ENCODE data around the gene ATP2A1. TPM values are rescaled to one million over a fixed set of nuclear protein-coding genes. Genes with fewer than 3 reads are reported as not detected.
"Not testable (repeated sequence)": the region's sequence is repeated elsewhere in the genome, so short reads cannot be mapped to it uniquely, and the experiment has no call there.

The ATP2A1 gene
- polyA plus RNA-seq, 3 donors = 3.7 to 9.9 (median 5.2) TPM

DNA sequence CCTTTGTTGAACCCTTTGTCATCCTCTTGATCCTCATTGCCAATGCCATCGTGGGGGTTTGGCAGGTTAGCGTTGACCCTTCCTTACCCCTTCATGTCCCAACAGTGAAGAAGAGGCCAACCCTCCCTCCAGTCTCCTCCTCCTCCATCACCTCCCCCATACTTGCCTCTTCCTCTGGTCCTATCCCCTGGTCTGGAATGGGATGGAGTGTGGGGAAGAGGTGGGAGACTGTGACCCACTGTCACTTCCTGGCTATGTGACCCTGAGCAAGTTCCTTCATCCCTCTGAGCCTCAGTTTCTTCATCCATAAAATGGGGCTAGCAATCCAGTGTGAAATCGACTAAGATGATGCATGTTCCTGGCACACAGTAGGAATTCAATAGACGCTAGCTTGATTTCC lies 2.7 kb downstream of the ATP2A1 start:
- DNase-seq = no peak

DNA sequence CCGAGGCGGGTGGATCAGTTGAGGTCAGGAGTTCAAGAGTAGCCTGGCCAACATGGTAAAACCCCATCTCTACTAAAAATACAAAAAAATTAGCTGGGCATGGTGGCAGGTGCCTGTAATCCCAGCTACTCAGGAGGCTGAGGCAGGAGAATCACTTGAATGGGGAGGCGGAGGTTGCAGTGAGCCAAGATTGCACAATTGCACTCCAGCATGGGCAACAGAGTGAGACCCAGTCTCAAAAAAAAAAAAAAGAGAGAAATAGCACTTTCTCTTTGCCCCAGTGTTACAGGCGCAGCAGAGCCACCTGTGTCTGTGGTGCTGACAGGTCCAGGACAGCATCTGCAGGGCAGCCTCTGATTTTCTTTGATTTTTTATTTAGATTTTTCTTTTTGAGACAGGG lies 3.3 kb downstream of the ATP2A1 start:
- DNase-seq = not testable (repeated sequence)

DNA sequence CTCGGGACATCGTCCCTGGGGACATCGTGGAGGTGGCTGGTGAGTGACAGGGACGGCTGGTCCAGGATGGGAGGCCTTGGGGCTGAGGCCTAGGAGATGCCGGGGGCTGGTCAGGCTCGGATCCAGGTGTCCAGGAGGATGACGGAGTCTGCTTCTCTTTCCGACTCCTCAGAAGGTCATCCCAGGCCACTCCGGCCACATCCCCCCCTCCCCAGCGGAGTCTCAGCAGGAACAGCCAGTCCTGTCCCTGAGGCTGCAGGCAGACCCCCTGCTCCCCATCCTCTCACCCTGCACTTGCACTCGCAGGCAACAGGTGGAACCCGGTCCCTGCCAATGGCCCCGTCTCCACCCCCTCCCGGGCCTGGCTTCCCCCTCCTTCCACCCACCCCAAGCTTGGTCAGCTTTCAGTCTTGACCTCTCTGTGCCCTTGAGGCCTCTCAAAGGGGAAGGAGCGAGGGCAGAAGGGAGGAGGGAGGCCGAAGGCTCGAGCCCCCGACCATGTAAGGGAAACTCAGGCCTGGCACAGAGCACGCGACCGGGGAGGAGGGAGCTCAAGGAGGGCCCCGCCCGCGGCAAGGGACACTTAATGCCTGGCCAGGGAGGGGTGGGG lies 4.4 kb downstream of the ATP2A1 start:
- DNase-seq = peak; percentile 71

DNA sequence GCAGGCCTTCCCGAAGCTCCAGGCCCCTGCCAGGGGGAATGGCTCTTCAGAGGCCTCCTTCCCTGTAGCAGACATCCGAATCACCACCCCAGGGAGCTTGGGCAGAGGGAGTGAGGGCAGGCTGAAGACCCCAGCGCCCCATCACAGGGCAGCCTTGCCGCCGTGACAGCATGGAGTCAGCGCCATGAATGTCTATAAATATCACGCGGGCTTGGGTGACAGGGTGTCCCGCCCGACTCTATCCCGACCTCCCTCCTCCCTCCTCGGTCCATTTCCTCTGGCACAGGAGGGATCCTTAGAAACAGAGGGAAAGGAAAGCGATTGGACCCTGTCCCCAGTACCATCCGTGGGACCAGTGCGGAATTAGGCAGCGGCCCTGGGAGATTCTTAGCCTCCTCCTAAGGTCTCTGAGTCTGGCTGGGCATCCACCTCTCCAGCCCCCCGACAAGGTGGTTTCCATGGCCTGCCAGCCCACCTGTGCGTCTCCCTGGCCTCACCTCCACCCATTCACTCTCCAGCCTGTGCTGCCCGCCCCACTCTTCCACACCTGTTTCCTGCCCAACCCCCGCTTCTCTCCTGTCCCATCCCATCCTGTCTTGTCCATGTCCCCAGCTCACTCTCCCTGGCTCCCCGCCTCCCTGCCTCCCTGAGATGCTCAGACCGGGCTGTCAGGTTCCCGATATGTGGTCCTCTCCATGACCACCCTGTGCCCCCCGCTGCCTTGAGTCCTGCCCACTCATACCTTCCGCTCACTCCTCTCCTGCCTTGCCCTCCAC lies 5.1 kb downstream of the ATP2A1 start:
- DNase-seq = no peak

DNA sequence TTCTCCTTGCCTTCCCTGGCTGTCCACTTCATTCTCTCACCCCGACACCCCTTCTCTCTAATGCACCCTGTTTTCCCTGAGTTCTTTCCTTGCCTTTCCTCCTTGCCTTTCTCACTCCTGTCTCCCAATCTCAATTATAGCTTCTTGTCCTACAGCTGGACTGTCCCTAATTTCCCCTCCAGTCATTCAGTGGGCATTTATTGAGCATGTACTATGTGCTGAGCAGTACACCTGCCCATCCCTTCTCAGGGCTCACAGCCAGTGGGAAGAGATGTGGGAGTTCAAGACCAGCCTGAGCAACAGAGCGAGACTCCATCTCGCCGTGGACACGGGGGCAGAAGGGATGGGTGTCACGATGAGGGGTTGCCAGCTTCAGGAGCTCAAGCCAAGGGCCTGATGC lies 5.8 kb downstream of the ATP2A1 start:
- no peak for DNase-seq

DNA sequence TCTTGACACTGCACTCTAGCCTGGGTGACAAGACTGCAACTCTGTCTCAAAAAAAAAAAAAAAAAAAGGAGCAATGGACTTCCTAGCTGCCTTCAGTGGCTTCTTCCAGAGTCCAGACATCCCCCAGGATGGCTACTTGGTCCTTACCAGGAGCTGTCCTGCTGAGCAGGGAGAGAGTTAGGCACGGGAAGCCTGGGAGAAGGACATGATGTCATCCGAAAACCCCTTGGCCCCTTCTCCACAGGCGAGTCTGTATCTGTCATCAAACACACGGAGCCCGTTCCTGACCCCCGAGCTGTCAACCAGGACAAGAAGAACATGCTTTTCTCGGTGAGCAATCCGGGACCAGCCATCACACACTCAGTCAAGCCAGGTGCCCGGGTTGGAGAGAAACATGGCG lies 8.7 kb downstream of the ATP2A1 start:
- no peak for DNase-seq

DNA sequence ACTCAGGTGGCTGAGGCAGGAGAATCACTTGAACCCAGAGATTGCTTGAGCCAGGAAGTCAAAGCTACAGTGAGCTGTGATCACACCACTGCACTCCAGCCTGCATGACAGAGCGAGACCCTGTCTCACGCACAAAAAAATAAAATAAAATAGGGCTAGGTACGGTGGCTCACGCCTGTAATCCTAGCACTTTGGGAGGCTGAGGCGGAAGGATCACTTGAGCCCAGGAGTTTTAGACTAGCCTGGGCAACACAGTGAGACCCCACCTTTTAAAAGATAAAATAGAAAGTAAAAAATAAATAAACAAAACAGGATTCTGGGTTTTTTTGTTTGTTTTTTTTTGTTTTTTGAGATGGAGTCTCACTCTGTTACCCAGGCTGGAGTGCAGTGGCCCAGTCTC lies 12.1 kb downstream of the ATP2A1 start:
- DNase-seq = not testable (repeated sequence)

DNA sequence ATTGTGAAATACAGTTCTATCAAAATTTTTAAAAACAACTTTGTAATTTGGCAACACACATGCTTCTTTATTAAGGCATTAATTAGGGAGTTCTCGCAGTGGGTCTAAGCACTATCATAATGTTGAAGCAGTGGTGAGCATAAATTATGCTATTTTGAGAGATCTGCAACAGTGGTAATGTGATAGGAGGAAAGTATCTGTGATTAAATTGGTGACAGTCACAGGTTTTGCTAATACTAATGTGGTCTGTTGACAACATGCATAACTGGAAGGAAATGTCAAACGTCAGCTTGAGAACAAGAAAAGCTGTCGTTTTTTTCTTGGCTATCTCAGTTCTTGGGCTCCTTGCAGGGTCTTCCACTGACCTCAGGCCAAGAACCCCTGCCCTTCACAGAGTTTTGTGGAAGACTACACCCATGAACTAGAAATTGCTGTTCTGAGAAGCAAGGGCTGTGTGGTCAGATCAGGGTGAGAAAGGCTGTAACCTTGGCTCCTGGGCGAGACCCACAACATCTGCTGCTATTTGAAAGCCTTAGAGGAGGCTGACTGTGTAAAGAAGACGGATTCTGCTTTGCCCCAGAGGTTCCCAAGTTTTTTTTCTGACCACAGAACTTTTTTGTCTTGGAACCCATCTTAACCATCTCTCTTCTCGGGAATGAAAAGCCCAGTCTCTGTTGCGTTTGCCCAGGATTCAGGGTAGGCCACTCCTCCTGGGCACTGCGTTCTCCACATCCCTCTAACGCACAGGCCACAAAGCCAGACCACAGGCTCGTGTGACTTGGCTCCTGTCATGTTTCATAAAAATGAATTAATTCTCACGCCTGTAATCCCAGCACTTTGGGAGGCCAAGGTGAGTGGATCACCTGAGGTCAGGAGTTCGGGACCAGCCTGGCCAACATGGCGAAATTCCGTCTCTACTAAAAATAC lies 13.9 kb downstream of the ATP2A1 start:
- no peak for DNase-seq

DNA sequence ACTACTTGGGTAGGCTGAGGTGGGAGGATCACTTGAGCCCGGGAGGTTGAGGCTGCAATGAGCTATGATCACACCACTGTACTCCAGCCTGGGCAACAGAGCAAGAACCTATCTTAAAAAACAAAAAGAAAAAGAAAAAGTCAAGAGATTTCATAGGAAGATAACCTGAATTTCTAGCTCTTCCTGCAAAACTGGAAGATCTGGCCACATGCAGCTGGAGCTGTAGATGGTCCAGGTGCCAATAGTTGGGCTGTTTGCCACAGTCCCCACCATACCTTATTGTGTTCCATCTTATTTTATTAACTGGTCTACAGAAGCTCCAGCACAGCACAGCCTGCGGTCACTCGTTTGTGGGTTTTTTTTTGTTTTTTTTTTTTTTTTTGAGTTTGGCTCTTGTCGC lies 15.0 kb downstream of the ATP2A1 start:
- no peak for DNase-seq

DNA sequence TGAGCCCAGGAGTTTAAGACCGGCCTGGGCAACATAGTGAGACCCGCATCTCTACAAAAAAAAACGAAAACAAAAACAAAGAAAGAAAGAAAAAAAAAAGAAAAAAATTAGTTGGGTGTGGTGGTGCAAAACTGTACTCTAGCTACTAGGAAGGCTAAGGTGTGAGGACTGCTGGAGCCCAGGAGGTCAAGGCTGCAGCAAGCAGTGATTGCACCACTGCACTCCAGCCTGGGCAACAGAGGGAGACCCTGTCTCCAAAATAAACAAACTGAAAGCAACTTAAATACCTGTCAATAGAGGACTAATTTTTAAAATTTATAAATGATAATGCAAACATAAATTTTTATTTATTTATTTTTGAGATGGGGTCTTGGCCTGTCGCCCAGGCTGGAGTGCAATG lies 17.3 kb downstream of the ATP2A1 start:
- DNase-seq = no peak

DNA sequence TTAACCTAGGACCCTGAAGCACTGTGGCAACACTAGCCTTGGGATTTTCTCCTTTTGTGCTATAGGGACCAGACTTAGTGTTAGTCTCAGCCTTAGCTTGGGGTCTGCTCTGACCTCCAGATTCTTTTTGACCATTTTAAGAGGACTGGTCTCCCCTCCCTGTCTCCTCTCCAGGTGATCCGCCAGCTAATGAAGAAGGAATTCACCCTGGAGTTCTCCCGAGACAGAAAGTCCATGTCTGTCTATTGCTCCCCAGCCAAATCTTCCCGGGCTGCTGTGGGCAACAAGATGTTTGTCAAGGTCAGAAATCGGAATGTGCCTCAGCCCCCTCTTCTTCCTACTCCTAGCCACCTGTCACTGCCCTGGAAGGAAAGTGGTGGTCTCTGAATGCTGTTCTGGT lies 19.5 kb downstream of the ATP2A1 start:
- no peak for DNase-seq

DNA sequence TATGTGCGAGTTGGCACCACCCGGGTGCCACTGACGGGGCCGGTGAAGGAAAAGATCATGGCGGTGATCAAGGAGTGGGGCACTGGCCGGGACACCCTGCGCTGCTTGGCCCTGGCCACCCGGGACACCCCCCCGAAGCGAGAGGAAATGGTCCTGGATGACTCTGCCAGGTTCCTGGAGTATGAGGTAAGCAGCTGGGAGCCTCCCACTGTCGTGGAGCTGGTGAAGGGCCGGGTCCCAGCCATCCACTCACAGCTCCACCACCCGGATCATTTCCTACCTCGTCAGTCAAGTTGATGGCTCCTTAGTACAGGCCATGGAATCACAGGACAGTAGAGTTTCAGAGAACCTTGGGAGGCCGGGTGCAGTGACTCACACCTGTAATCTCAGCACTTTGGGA lies 20.0 kb downstream of the ATP2A1 start:
- DNase-seq = no peak

DNA sequence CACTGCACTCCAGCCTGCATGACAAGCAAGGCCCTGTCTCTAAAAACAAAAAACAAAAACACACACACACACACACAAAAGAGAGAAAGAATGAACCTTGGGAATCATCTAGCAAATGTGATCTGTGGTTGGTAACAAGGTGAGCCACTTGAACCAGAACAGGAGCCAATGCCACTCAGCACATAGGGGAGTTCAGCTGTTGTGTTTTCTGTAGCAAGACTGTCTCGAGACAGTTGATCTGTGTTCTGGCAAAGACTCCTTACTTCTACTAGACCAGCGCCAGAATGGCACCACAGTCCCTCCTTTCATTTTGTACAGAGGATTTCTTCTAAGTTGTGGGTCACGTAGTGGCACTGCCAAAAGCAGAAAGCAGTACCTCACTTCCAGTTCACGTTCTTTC lies 20.7 kb downstream of the ATP2A1 start:
- DNase-seq = no peak

DNA sequence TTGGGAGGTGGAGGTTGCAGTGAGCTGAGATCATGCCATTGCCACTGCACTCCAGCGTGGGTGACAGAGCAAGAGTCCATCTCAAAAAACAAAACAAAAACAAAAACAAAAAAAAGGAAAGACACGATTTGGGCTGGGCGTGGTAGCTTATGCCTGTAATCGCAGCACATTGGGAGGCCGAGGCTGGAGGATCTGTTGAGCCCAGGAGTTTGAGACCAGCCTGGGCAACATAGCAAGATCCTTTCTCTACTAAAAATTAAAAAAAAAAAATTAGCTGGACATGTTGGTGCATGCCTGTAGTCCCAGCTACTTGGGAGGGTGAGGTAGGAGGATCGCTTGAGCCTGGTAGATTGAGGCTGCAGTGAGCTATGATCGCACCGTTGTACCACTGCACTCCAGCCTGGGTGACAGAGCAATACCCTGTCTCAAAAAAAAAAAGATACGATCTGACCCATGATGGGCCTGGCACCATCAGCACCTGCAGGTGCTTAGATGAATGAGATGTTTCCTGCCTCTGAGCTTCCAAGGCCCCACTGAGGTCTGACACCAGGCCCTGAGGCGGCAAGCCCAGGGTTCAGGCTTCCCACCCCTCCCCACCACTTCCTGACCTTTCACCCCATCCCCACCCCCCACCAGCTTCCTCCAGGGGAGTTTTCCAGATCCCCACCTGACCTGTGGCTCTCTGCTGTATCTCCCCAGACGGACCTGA lies 21.7 kb downstream of the ATP2A1 start:
- no peak for DNase-seq

DNA sequence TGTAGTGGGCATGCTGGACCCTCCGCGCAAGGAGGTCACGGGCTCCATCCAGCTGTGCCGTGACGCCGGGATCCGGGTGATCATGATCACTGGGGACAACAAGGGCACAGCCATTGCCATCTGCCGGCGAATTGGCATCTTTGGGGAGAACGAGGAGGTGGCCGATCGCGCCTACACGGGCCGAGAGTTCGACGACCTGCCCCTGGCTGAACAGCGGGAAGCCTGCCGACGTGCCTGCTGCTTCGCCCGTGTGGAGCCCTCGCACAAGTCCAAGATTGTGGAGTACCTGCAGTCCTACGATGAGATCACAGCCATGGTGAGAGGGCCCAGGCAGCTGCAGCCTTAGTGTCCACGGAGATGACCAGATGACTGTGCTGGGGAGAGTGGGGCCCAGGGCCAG lies 22.3 kb downstream of the ATP2A1 start:
- DNase-seq = no peak

DNA sequence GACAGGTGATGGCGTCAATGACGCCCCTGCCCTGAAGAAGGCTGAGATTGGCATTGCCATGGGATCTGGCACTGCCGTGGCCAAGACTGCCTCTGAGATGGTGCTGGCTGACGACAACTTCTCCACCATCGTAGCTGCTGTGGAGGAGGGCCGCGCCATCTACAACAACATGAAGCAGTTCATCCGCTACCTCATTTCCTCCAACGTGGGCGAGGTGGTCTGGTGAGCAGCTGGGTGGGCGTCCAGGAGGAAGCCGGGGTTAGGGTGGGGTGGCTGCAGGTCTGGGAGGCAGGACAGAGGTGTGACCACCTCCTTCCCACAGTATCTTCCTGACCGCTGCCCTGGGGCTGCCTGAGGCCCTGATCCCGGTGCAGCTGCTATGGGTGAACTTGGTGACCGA lies 23.6 kb downstream of the ATP2A1 start:
- DNase-seq = no peak

DNA sequence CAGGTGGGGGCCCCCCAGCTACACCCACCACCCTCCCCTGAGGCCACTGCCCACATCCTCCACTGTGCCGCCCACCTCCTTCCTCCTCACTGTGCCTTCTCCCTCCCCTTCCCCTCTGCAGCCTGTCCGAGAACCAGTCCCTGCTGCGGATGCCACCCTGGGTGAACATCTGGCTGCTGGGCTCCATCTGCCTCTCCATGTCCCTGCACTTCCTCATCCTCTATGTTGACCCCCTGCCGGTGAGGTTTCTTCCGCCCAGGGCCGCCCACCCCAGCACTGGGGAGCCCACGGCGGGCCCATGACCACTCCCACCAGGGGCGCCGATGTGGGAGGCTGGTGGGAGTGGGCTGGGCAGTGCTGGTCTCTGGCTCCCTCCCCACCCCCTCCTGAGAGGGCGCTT lies 24.6 kb downstream of the ATP2A1 start:
- DNase-seq = no peak

DNA sequence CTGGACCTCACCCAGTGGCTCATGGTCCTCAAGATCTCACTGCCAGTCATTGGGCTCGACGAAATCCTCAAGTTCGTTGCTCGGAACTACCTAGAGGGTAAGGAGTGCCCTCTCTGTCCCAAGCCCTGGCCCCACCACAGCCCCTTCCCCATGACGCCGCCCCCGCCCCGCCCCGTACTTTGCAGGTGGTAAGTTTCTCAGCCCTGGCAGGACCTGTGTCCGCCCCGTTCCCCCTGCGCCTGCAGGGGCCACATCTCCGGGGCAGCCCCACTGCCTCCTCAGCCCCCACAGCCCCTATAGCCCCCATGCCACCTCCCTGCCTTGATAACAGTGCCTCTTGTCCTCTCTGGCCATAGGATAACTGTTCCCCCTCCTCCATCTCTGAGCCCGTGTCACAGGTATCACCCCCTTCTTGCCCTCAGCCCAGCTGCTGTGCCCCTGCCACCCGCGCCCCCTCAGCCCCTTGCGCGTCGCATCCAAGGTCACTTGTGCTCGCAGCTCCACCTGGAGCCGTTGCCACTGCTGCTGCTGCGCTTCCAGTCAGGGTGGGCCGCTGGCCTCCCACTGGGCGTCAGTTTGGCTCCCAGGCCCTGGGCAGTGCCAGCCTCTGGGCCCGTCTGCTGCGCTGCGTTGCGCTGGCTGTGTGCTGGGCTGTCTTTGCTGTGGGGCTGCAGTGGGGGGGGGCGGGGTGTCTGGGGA lies 25.2 kb downstream of the ATP2A1 start:
- no peak for DNase-seq

DNA sequence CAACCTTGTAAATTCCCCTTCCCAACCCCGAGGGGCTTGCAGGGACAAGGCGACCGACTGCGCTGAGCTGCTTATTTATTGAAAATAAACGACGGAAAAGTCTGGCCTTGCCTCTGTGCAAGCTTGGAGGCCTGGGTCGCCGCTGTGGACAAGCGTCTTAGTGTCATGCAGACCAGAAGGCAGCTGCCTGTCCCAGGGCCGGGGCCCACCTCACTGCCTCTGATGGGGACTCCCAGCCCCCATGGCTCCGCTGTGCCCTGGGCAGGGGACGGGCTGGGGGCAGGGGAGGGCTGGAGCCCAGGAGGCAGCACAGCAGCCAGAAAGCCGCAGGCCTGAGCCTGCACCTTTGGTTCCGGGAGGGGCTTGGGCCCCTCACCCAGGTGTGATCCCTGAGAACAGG lies 26.1 kb downstream of the ATP2A1 start:
- no peak for DNase-seq

DNA sequence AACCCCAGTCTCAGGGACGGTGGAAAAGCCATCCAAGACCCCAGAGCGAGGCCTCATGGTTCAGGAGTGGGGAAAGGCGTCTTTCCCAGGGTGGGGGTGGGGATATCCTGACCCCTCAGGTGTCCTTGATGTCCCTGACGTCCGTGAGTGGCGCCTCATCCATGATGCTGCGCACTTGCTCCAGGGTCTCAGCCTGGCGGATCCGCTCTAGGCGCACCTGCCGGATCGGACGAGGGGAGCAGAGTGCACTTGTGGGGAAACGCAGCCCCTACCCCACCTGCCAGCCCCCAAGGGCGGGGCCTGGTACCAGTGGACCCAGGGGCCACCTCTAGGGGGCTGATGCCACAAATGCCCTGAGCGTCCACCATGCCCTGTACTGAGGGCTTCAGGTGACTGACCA lies 26.5 kb downstream of the ATP2A1 start:
- no peak for DNase-seq

DNA sequence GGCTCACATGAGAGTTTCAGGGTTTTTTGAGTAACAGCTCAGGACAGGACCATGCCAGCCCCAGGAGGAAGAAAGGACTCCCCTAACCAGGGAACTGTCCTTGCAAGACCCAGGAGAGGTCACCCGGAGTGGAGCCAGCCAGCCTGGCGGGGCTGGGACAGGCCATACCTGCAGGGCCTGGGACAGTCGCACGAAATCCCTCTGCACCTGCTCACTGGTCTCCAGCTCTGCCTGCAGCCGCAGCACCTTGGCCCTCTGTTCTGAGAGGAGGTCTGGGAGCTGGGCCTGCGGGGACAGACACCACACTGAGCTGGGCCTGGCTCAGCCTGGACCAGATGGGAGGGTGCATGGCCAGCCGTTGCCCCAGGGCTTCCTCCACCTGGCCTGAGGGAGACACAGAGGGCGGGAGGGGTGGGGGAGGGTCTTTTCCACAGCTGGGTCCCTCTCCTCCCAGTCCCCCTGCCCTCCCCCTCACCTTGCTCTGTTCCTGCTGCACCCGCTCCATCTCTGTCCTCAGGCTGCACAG lies 27.0 kb downstream of the ATP2A1 start:
- DNase-seq = no peak

Measured in renal pelvis (tissue), 4 donors.